Panc1 (cell line): Measurements from ENCODE around the gene TFPI2. TPM values are rescaled to one million over a fixed set of nuclear protein-coding genes. Genes with fewer than 3 reads are reported as not detected.

Experiments
- ATAC-seq: fragments of 200-7000 bp; cut with Tn5 transposase; 2 replicates; pipeline ENCODE4 v1.9.1; 2020; ENCODE audit warnings: mild to moderate bottlenecking, moderate library complexity
- BruUV-seq: library from RNA; stranded (reverse); fragments of 400-500 nt; replicated peaks from 2 replicates; lab custom pipeline; 2021; lab: Mats Ljungman, UMichigan
- CTCF ChIA-PET: fragments of 300-600 bp; sonication (Branson Sonifier 250); formaldehyde crosslinking; loops from one replicate; lab custom pipeline; 2022; ENCODE audit warnings: antibody characterized with exemption; lab: Charles Lee
- POLR2A ChIA-PET: fragments of 300-600 bp; sonication (Branson Sonifier 250); formaldehyde crosslinking; loops from one replicate; lab custom pipeline; 2022; ENCODE audit warnings: antibody characterized with exemption; lab: Charles Lee
- DNase-seq: peaks from one replicate; pipeline ENCODE4 v3.0.0-alpha.2; 2010; ENCODE audit warnings: low read depth, low spot score
- H3K27ac ChIP-seq: 2 replicates; pipeline ENCODE4 v1.5.1; 2011; ENCODE audit warnings: mild to moderate bottlenecking, low read length, inconsistent platforms
- H3K27me3 ChIP-seq: fragments of 200-500 bp; sonication (Bioruptor generic); 2 replicates; pipeline ENCODE4 v1.6.0; 2014; ENCODE audit warnings: low read length, inconsistent platforms; ENCODE audit not compliant: control insufficient read depth, insufficient read depth
- H3K36me3 ChIP-seq: fragments of 200-500 bp; sonication (Bioruptor generic); 2 replicates; pipeline ENCODE4 v1.5.1; 2014; ENCODE audit warnings: inconsistent platforms, mild to moderate bottlenecking, low read length, moderate library complexity; ENCODE audit not compliant: control insufficient read depth, insufficient read depth
- H3K4me1 ChIP-seq: 2 replicates; pipeline ENCODE4 v1.5.1; 2011; ENCODE audit warnings: inconsistent platforms, mild to moderate bottlenecking, low read length, moderate library complexity; ENCODE audit not compliant: control insufficient read depth, insufficient read depth
- H3K4me3 ChIP-seq, 2 experiments: 2 replicates each; pipeline ENCODE4 v1.5.1; 2011 to 2012; ENCODE audit warnings: low read depth in 2 of 2, low read length in 2 of 2, mild to moderate bottlenecking in 2 of 2, inconsistent platforms in 1 of 2, moderate library complexity in 1 of 2
- H3K9me3 ChIP-seq: fragments of 200-500 bp; sonication (Bioruptor generic); 2 replicates; pipeline ENCODE4 v1.5.1; 2014; ENCODE audit warnings: low read depth, mild to moderate bottlenecking, inconsistent platforms, low read length, moderate library complexity; ENCODE audit not compliant: control insufficient read depth, insufficient read depth
- POLR2AphosphoS5 ChIP-seq: IDR thresholded peaks from 2 replicates; pipeline ENCODE4 v1.6.1; 2012; ENCODE audit warnings: mild to moderate bottlenecking, low read depth, low read length, moderate library complexity
- SIN3A ChIP-seq: IDR thresholded peaks from 2 replicates; pipeline ENCODE4 v1.6.1; 2012; ENCODE audit warnings: low read depth, mild to moderate bottlenecking, low read length, moderate library complexity, borderline replicate concordance; ENCODE audit not compliant: insufficient read depth
- TCF7L2 ChIP-seq: IDR thresholded peaks from 2 replicates; pipeline ENCODE4 v1.6.1; 2011; ENCODE audit warnings: mild to moderate bottlenecking, low read depth, low read length, inconsistent platforms
- in situ Hi-C: cut with HindIII; loops from 2 replicates; pipeline ENCODE4 v1.10.0; 2016; ENCODE audit warnings: low sequenced_read_pairs, low pct_unique_long_range_greater_than_20kb
- intact Hi-C: fragments of 100-400 bp; cut with micrococcal nuclease; formaldehyde crosslinking; loops from one replicate; pipeline ENCODE4 v1.10.0; 2022; ENCODE audit not compliant: unreplicated experiment
- total RNA-seq: library from RNA; stranded (reverse); gene quantifications from one replicate; pipeline ENCODE4 v1.2.1, GENCODE V29; 2021; ENCODE audit not compliant: unreplicated experiment
- TF ChIP-seq, protein P1 (sequence below): fragments of 450-650 bp; IDR thresholded peaks from 2 replicates; pipeline ENCODE4 v1.5.1; 2017; ENCODE audit warnings: mild to moderate bottlenecking
- TF ChIP-seq, protein P2 (sequence below), 2 experiments: IDR thresholded peaks; 2 replicates each; pipeline ENCODE4 v1.6.1; 2011 to 2012; ENCODE audit warnings: low read depth in 2 of 2, control low read depth in 1 of 2, low read length in 1 of 2, mild to moderate bottlenecking in 1 of 2, moderate library complexity in 1 of 2; ENCODE audit not compliant: insufficient read depth in 1 of 2

Gene TFPI2
- total RNA-seq, 1 experiment from 2014 or later: 2.9 TPM

DNA sequence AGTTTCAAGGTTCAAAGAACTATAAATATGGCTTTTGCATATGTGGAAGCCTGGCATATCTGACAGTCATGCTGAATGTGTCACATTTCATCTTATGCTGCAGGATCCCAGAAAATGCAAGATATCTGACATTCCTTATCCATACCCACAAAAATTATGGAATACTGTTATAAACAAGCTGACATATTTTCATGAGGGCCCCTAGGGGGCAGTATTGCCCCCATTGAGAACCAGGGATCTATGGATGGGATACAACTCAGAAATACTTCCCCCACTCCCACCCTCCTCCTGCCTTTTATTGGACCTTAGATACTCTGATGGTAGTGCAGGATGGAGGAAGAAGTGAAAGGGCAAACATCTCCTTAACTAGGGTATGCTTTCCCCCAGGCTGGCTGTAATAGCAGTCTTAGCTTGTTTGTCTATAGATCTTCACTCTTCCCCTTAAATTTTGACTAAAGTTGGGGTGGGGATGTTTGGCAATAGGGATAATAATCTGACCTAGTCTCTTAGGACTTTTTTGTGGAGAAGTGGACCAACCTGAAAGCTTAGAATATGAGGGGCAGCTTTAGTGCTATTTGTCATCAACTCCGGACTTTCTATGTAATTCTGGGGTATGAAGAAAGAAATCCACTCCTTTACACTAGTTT lies 12.3 kb upstream of the TFPI2 start:
- POLR2A ChIA-PET: no interaction called here
- in situ Hi-C loops: no loop called here
- ATAC-seq (no peak), DNase-seq (no peak)
- BruUV-seq: no TSS peak
- intact Hi-C loops: loop anchor here (5.0 kb wide), 1 partner anchor 184 kb away; no protein-coding TSS in a partner anchor
- Histone ChIP-seq H3K9me3 (no peaks in the 10 kb centered on the region), H3K36me3 (no peaks in the 10 kb centered on the region), H3K27ac (no peak overlapping the region), H3K27me3 (peaks cover 3% of the 10 kb centered on the region; the same call in 1 of the 2 replicates), H3K4me3 (no peak overlapping the region), H3K4me1 (no peaks in the 10 kb centered on the region)
- CTCF ChIA-PET: interaction anchor here (0.6 to 0.8 kb wide), 2 partner anchors 18 to 31 kb away, joined by 3 read pairs; no protein-coding TSS in a partner anchor
- TF ChIP-seq, protein P1, sequence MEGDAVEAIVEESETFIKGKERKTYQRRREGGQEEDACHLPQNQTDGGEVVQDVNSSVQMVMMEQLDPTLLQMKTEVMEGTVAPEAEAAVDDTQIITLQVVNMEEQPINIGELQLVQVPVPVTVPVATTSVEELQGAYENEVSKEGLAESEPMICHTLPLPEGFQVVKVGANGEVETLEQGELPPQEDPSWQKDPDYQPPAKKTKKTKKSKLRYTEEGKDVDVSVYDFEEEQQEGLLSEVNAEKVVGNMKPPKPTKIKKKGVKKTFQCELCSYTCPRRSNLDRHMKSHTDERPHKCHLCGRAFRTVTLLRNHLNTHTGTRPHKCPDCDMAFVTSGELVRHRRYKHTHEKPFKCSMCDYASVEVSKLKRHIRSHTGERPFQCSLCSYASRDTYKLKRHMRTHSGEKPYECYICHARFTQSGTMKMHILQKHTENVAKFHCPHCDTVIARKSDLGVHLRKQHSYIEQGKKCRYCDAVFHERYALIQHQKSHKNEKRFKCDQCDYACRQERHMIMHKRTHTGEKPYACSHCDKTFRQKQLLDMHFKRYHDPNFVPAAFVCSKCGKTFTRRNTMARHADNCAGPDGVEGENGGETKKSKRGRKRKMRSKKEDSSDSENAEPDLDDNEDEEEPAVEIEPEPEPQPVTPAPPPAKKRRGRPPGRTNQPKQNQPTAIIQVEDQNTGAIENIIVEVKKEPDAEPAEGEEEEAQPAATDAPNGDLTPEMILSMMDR: peak; percentile 81
- no peak for TF ChIP-seq TCF7L2

DNA sequence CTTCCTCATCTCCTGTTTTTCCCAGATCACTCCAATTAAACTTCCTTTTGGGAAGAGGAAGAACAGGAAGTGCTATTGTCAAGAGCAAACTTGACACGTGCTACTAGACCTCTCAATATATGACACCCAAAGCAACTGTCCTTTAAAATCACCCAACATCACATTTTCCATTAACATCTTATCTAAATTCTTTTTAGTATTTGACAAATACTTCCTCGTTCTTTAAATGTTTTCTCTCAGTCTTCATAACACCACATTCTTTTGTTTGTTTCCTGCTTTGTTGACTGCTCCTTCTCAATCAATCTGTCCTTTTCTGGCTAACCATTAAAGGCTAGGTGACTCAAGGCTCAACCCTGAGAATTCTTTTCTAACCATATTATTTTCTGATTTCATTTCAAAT lies 7.1 kb upstream of the TFPI2 start:
- TF ChIP-seq TCF7L2 (no peak), POLR2AphosphoS5 (no peak), SIN3A (no peak)
- TF ChIP-seq, protein P2, sequence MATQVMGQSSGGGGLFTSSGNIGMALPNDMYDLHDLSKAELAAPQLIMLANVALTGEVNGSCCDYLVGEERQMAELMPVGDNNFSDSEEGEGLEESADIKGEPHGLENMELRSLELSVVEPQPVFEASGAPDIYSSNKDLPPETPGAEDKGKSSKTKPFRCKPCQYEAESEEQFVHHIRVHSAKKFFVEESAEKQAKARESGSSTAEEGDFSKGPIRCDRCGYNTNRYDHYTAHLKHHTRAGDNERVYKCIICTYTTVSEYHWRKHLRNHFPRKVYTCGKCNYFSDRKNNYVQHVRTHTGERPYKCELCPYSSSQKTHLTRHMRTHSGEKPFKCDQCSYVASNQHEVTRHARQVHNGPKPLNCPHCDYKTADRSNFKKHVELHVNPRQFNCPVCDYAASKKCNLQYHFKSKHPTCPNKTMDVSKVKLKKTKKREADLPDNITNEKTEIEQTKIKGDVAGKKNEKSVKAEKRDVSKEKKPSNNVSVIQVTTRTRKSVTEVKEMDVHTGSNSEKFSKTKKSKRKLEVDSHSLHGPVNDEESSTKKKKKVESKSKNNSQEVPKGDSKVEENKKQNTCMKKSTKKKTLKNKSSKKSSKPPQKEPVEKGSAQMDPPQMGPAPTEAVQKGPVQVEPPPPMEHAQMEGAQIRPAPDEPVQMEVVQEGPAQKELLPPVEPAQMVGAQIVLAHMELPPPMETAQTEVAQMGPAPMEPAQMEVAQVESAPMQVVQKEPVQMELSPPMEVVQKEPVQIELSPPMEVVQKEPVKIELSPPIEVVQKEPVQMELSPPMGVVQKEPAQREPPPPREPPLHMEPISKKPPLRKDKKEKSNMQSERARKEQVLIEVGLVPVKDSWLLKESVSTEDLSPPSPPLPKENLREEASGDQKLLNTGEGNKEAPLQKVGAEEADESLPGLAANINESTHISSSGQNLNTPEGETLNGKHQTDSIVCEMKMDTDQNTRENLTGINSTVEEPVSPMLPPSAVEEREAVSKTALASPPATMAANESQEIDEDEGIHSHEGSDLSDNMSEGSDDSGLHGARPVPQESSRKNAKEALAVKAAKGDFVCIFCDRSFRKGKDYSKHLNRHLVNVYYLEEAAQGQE (IDR thresholded peaks at IDR 0.05; ENCODE audit: insufficient read depth in 1 of 2, low read depth in 2 of 2, low read length in 1 of 2): no peak
- TF ChIP-seq, protein P1: no peak
- in situ Hi-C loops (no loop called here), intact Hi-C loops (no loop called here)
- CTCF ChIA-PET: no interaction called here
- BruUV-seq: no TSS peak
- Histone ChIP-seq H3K9me3 (no peaks in the 10 kb centered on the region), H3K36me3 (no peaks in the 10 kb centered on the region), H3K4me1 (no peaks in the 10 kb centered on the region), H3K27me3 (peaks cover 3% of the 10 kb centered on the region; the same call in 1 of the 2 replicates), H3K27ac (no peak overlapping the region), H3K4me3 (no peak overlapping the region)
- ATAC-seq (no peak), DNase-seq (no peak)
- POLR2A ChIA-PET: no interaction called here
